Activated T-cell treated with anti-CD3 and anti-CD28 coated beads for 48 hours (primary cell): ENCODE measurements around the gene NANOS2.

Experiments used
- DNase-seq: peaks from one replicate; pipeline ENCODE4 v3.0.0-alpha.2; 2020; ENCODE audit warnings: low read depth

The NANOS2 gene

GRCh38 chr19:45929247-45929646 lies 14.7 kb upstream of the NANOS2 start:
- no peak for DNase-seq

GRCh38 chr19:45927565-45928261 lies 13.1 kb upstream of the NANOS2 start:
- peak; percentile 80 for DNase-seq

- DNase-seq, result no peak
These were observed 10.4 kb upstream of the NANOS2 start for GRCh38 chr19:45924891-45925447.

GRCh38 chr19:45922281-45922680 lies 7.7 kb upstream of the NANOS2 start:
- DNase-seq, result no peak

GRCh38 chr19:45920458-45920857 lies 5.9 kb upstream of the NANOS2 start:
- DNase-seq, result no peak

GRCh38 chr19:45919678-45920077 lies 5.1 kb upstream of the NANOS2 start:
- no peak for DNase-seq

GRCh38 chr19:45918721-45919120 lies 4.1 kb upstream of the NANOS2 start:
- no peak for DNase-seq

GRCh38 chr19:45917421-45918091 lies 3.0 kb upstream of the NANOS2 start:
- DNase-seq, result no peak

GRCh38 chr19:45911291-45911690 lies 3.3 kb downstream of the NANOS2 start:
- no peak for DNase-seq

- DNase-seq, result no peak
These were observed 5.6 kb downstream of the NANOS2 start for GRCh38 chr19:45908956-45909355.

- DNase-seq, result no peak
These were observed 8.4 kb downstream of the NANOS2 start for GRCh38 chr19:45906221-45906620.

GRCh38 chr19:45905011-45905410 lies 9.6 kb downstream of the NANOS2 start:
- no peak for DNase-seq

- peak; percentile 100 for DNase-seq
These were observed 11.6 kb downstream of the NANOS2 start for GRCh38 chr19:45902651-45903625.

- DNase-seq, result no peak
These were observed 12.5 kb downstream of the NANOS2 start, which contains the start of gene MYPOP for GRCh38 chr19:45901912-45902650. MYPOP (minus strand) TSS chr19:45902613; CDS start chr19:45901773, 840 bp downstream.

GRCh38 chr19:45901432-45901911 lies 13.1 kb downstream of the NANOS2 start:
- DNase-seq, result peak; percentile 36

GRCh38 chr19:45900738-45901431 lies 13.7 kb downstream of the NANOS2 start:
- DNase-seq, result no peak

GRCh38 chr19:45899919-45900589 lies 14.5 kb downstream of the NANOS2 start:
- no peak for DNase-seq

GRCh38 chr19:45899253-45899652 lies 15.3 kb downstream of the NANOS2 start:
- no peak for DNase-seq

GRCh38 chr19:45897261-45897812 lies 17.2 kb downstream of the NANOS2 start:
- no peak for DNase-seq
